Measurements from ENCODE around the gene RNF167.
A peak's percentile ranks its signal among the peaks of the same experiment; 100 is the strongest.

RNF167 gene

GRCh38 chr17:4980644-4981216, 40.7 kb downstream of the RNF167 start:
- H3K4me3 ChIP-seq (ENCODE audit: low read depth, low read length) = no peak overlapping the region
- in situ Hi-C loops (cut with HindIII; ENCODE audit: low sequenced_read_pairs) = no loop called here
- peak; percentile 52 for DNase-seq (ENCODE audit: low read depth, low spot score)
- TF ChIP-seq CTCF (IDR thresholded peaks at IDR 0.05; ENCODE audit: low read depth, low read length) = peak; percentile 62

- no peak for DNase-seq (ENCODE audit: low read depth, low spot score)
- in situ Hi-C loops (cut with HindIII; ENCODE audit: low sequenced_read_pairs) = no loop called here
- TF ChIP-seq CTCF (IDR thresholded peaks at IDR 0.05; ENCODE audit: low read depth, low read length) = no peak
- no peak overlapping the region for H3K4me3 ChIP-seq (ENCODE audit: low read depth, low read length)
Measured at GRCh38 chr17:4982305-4982704, 42.2 kb downstream of the RNF167 start.

- TF ChIP-seq CTCF (IDR thresholded peaks at IDR 0.05; ENCODE audit: low read depth, low read length) = no peak
- H3K4me3 ChIP-seq (ENCODE audit: low read depth, low read length) = peak overlapping the region; percentile 72
- DNase-seq (ENCODE audit: low read depth, low spot score) = no peak
- in situ Hi-C loops (cut with HindIII; ENCODE audit: low sequenced_read_pairs) = no loop called here
Measured at GRCh38 chr17:4986403-4986802, 46.3 kb downstream of the RNF167 start.

- TF ChIP-seq CTCF (IDR thresholded peaks at IDR 0.05; ENCODE audit: low read depth, low read length) = peak; percentile 59
- peak; percentile 76 for DNase-seq (ENCODE audit: low read depth, low spot score)
- H3K4me3 ChIP-seq (ENCODE audit: low read depth, low read length) = peak within 1 kb of the TSS; percentile 72
- in situ Hi-C loops (cut with HindIII; ENCODE audit: low sequenced_read_pairs) = no loop called here
Measured at GRCh38 chr17:4986951-4987766, 47.1 kb downstream of the RNF167 start, which contains the start of gene CAMTA2. TSS of gene CAMTA2 (minus strand) at chr17:4987675. CDS start at chr17:4986222, 1,453 bp downstream.

GRCh38 chr17:4987767-4988567, 47.9 kb downstream of the RNF167 start:
- peak; percentile 34 for DNase-seq (ENCODE audit: low read depth, low spot score)
- in situ Hi-C loops (cut with HindIII; ENCODE audit: low sequenced_read_pairs) = no loop called here
- TF ChIP-seq CTCF (IDR thresholded peaks at IDR 0.05; ENCODE audit: low read depth, low read length) = no peak
- H3K4me3 ChIP-seq (ENCODE audit: low read depth, low read length) = peak overlapping the region; percentile 72

- no peak overlapping the region for H3K4me3 ChIP-seq (ENCODE audit: low read depth, low read length)
- no peak for TF ChIP-seq CTCF (IDR thresholded peaks at IDR 0.05; ENCODE audit: low read depth, low read length)
- in situ Hi-C loops (cut with HindIII; ENCODE audit: low sequenced_read_pairs) = no loop called here
- no peak for DNase-seq (ENCODE audit: low read depth, low spot score)
Measured at GRCh38 chr17:4994081-4994595, 54.1 kb downstream of the RNF167 start.

Data from astrocyte of the spinal cord (primary cell).